ENCODE results near the gene TNFRSF12A. TPM values are rescaled to one million over a fixed set of nuclear protein-coding genes. Genes with fewer than 3 reads are reported as not detected.

TNFRSF12A gene
- total RNA-seq, 1 experiment from 2014 or later, result 307 TPM

DNA sequence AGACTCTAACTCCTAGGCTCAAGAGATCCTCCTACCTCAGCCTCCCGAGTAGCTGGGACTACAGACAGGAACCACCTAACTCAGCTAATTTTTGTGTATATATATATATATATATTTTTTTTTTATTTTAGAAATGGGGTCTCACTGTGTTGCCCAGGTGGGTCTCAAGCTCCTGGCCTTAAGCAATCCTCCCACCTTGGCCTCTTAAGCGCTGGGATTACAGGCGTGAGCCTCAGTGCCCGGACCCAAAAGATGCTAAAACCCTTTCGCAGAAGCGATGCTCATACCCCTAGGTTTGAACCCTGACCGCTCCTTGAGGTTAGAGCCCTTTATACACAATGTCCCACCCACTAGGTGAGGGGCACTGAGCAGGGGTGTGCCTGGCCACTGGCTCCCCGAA lies 9.7 kb upstream of the TNFRSF12A start:
- no peak for DNase-seq (ENCODE audit: low read depth)

DNA sequence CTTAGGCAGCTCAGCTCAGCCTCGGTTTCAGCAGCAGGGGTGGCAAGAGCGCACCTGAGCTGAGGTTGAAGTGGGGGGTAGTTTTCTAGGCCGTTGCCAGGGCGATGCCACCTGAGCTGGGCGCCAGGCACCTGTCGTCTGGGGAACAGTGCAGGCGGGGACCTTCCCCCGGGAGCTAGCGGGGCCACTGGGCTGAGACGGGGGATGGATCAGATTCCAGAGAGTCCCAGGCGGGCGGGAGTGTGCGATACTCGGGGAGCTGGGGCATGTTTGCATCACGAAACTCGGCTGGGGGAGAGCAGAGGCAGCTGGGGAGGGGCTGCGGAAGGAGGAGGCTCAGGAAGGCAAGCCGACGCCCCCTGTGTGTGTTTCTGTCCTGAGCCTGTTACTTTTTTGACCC lies 7.9 kb upstream of the TNFRSF12A start:
- no peak for DNase-seq (ENCODE audit: low read depth)

DNA sequence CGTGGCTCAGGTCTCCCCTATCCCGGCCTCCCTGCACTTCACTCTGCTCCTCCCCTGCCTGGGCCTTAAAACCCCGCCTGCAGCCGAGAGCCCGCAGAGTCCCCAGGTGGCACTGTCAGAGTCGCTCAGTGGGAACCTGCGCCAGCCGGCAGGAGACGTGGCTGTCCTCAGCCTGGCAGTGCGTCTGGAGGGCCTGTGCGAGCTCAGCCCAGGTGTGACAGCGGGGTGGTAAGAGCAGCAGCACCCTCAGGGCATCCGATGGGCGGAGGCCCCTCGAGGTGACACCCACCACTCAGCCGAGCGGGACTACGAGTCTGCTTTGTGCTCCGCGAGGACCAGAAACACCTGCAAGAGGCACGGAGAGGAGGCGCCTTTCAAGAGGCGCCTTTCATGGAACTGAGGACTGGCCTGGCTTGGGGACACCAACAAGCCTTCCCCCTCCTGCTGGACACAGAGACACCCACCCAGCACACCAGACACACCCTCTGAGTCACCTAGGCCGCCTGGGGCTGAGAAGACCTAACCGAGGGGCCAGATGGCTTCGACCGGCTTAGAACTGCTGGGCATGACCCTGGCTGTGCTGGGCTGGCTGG lies 7.2 kb upstream of the TNFRSF12A start, which contains the start of gene CLDN9:
TSS of gene CLDN9 (plus strand) at position 96 of the 593 bp plus-strand sequence. CDS start at position 536, 440 bp downstream.
- DNase-seq (ENCODE audit: low read depth), result peak; percentile 51

DNA sequence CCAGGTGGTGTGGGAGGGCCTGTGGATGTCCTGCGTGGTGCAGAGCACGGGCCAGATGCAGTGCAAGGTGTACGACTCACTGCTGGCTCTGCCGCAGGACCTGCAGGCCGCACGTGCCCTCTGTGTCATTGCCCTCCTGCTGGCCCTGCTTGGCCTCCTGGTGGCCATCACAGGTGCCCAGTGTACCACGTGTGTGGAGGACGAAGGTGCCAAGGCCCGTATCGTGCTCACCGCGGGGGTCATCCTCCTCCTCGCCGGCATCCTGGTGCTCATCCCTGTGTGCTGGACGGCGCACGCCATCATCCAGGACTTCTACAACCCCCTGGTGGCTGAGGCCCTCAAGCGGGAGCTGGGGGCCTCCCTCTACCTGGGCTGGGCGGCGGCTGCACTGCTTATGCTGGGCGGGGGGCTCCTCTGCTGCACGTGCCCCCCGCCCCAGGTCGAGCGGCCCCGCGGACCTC lies 6.6 kb upstream of the TNFRSF12A start:
- DNase-seq (ENCODE audit: low read depth), result no peak

DNA sequence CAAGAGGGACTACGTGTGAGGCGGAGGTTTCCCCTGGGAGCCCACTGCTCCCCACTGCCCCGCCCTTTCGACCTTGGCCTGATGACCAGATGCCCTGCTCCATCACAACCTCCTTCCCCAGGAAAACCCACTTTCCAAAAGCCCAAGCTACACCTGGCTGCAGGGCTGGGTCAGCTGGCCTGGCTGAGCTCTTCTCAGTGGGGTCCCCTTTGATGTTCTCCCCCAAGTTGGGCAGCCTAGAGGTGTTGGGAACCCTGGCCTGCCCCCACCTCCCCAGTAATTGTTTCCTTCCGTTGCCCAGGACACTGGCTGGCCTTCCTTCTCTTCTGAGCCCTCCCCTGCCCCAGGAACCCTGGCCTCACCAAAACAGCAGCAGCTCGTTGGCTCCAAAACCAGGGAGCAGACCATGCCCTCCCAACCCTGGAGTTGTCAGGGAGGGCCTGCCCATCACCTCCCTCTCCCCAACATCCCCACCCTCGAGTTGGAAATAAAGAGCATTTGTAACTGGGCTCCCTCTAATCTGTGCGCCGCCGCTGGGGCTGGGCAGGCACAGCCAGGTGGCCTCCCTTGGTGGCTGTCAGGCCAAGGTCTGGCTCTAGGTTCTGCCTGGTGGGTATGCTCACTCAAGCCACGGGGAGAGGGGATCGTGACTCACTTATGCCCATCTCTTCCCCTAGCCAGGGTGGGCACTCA lies 6.0 kb upstream of the TNFRSF12A start:
- DNase-seq (ENCODE audit: low read depth), result no peak

DNA sequence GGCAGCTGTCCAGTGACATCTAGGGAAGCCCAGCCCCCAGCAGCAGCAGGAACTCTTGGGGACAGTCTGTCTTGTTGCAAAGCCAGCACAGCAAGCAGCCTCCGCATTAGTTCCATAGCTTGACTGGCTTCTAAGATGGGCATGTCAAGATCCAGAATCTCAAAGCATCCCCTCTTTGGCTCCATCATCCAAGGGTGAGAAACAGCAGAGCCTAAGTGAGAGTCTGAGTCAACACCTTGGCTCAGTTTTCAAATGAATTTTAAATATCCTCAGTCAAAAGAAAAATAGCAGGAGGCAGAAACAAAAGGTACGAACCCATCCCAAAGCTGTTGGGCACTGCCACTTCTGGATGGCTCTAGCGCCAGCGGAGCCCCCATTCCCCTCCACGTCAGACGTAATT lies 5.2 kb upstream of the TNFRSF12A start:
- DNase-seq (ENCODE audit: low read depth), result no peak

DNA sequence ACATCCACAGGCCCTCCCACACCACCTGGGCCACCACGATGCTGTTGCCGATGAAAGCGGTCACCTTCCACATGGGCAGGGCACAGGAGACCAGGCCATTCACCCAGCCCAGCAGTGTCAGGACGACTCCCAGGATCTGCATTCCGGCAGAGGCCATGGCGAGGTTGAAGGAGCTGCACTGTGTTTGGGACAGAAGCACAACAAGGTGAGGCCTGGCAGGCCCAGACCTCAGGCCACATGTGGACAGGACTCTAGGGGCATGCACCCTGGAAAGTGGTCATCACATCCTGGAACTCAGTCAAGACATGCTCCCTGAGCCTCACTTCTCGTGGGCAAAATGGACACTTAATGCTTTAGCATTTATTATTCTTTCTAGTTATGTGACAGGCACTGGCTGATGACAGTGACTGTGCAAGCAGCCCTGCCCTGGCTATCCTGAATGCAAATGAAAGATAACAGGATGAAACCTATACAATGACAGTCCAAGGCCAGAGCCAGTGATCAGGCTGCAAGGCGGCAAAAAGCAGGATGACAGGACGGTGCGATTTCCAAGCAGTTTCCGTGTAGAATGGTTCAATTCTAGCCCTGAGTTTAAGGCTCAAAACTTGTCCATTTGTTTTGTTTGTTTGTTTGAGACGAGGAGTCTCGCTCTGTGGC lies 4.2 kb upstream of the TNFRSF12A start:
- no peak for DNase-seq (ENCODE audit: low read depth)

DNA sequence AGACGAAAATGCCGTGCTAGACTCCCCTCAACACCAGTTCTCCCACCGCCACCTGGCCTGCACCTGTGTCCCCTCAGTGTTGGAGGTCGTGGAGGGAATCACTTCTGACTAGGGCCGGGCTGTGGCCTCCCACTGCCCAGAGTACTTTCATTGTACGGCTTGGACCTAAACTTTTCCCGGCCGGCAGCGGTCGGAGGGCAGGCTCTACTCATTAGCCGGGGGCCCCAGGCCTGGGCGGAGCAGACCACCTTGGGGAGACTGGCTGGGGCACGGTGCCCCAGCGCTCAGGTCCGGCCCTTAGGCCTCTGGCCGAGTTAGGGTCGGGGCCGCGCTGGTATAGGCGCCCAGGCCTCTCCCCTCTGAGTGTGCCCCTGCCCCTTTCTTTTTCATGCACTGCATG lies 2.8 kb upstream of the TNFRSF12A start:
- DNase-seq (ENCODE audit: low read depth), result no peak

DNA sequence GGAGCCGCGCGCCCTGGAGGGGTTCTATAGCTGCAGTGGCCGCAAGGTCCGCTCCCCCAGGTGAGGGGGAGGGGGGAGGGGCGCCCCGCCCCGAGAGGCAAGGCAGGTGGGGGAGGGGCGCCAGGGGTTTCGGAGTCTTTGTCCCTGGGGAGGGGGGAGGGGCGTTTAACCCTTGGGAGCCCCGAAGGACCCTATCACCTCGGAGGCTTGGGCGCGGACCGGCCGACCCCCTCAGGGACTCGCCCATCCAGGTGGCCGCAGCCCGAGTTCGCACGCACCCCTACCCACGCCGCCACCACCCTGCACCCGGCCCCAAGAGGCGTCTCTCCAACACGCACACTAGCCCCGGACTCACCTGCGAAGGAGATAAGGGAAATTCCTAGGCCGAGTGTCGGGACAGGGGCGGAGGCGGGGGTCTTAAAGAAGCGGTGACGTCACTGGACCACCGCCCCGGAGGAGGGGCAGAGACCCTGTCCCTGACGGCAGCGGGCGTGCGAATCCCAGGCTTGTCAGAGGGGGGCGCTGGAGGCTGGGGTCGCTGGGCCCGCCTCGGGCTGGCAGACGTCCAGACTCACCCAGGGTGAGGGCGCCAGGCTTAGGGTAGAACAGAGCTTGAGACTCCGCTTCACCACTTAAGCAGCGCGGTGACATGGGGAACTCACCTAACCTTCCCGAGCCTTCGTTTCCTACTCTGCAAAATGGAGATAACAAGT lies 2.2 kb upstream of the TNFRSF12A start, which contains the start of gene CLDN6:
TSS of gene CLDN6 (minus strand) at position 390 of the 713 bp plus-strand sequence. CDS start 2,162 bp downstream, outside the sequence.
- DNase-seq (ENCODE audit: low read depth), result no peak

DNA sequence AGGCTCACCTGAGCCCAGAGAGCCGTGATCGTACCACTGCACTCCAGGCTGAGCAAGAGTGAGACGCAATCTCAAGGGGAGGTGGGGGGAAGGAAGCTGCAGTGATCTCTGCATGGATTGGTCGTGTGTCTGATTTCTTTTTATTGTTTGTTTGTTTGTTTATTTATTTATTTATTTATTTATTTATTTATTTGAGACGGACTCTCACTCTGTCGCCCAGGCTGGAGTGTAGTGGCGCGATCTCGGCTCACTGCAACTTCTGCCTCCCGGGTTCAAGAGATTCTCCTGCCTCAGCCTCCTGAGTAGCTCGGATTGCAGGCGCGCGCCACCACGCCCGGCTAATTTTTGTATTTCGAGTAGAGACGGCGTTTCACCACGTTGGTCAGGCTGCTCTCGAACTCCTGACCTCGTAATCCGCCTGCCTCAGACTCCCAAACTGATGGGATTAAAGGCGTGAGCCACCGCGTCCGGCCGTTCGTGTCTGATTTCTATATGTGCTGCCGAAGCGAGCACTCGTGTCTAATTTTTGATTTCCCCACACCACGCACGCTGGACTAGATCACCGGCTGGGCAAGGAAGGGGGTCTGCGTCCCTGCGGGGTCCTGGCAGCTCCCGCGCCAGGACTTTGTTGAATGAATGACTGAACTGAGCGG lies 448 bp upstream of the TNFRSF12A start:
- no peak for DNase-seq (ENCODE audit: low read depth)

DNA sequence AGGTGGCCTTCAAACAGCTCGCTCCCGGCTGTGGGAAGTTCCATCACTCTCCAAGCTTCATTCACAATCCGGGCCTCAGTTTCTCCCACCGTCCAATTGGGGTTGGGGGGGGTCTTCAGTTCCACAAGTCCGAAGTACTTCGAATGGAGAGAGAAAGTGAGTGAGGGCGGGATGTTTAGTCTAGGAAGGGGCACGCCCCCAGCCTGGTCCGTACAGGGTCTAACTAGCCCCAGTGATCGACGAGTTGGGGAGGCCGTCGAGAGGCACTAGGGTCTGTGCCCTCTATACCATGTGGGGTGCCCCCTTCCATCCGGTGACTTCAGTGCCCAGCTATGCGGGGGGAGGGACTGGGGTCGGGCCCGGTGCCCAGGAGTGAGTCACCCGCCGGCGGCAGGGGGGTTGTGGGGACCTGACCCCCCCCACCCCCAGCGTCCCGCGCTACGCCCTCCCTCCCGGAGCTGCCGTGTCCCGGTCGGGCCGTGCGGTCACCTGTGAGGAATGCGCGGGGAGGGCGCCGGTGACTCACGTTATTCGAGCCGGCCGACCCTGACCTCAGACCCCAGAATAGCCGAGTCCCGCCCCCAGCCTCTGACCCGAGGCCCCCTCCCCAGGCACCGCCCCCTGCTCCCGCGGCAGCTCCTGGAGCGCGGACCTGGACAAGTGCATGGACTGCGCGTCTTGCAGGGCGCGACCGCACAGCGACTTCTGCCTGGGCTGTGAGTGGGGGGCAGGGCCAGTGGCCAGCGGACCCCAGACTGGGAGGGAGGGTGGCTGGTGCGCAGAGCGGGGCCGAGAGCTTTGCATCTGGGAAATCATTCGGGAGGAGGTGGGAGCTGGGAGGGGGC lies 658 bp downstream of the TNFRSF12A start:
- DNase-seq (ENCODE audit: low read depth), result peak; percentile 96

DNA sequence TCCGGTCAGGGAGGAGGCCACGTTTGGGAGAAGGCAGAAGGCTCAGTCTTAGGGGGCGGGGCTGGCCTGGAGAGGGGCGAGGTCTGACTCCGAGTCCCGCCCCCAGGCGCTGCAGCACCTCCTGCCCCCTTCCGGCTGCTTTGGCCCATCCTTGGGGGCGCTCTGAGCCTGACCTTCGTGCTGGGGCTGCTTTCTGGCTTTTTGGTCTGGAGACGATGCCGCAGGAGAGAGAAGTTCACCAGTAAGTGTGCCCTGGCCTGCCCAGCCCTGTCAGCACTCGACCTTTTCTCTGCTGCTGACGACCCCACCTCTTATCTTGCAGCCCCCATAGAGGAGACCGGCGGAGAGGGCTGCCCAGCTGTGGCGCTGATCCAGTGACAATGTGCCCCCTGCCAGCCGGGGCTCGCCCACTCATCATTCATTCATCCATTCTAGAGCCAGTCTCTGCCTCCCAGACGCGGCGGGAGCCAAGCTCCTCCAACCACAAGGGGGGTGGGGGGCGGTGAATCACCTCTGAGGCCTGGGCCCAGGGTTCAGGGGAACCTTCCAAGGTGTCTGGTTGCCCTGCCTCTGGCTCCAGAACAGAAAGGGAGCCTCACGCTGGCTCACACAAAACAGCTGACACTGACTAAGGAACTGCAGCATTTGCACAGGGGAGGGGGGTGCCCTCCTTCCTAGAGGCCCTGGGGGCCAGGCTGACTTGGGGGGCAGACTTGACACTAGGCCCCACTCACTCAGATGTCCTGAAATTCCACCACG lies 1.5 kb downstream of the TNFRSF12A start:
- peak; percentile 98 for DNase-seq (ENCODE audit: low read depth)

DNA sequence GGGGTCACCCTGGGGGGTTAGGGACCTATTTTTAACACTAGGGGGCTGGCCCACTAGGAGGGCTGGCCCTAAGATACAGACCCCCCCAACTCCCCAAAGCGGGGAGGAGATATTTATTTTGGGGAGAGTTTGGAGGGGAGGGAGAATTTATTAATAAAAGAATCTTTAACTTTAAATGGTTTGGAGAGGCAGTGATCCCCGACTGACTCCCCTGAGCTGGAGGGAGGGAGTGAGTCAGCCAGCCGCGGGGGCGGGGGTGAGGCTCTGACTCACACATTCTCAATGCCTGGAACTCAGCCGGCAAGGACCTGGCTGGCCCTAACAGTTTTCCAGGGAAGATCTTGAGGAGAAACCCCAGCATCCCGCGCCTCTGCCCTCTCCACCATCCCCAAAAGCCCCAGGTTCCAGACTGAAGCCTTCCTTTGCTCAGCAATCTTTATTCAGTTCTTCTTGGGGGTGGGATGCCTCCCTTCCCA lies 2.1 kb downstream of the TNFRSF12A start:
- DNase-seq (ENCODE audit: low read depth), result peak; percentile 95

DNA sequence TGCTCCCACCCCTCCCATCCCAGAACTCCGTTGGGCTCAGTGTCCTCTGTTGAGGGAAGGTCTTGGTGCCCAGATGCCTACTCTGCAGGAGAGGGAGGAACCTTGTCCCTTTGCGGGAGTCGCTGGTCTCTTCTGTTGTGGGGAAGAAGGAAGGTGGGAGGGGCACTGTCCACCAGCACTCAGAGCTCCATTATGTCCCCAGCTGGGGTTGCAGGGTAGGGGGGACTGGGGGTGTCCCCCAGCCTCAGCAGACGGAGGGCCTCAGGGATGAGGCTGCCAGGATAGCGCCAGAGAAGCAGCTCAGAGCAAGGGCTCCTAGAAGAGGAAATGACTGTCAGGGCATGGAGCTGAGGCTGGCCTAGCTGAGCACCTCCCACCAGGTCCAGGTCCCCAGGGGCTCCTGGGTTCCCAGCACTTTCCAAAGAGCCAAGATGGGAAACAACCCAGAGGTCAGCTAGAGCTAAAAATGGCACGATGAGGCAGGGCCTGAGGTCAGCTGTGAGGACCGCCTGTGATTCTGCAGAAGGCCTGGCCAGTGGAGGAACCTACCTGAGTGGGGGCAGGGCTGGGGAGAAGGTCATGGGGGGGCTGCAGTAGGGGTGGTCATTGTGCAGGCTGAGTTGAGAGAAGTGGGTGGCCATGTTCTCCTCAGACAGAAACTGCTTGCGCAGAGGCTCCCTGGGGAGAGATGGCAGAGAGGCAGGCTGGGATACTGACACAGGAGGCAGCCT lies 2.7 kb downstream of the TNFRSF12A start:
- no peak for DNase-seq (ENCODE audit: low read depth)

DNA sequence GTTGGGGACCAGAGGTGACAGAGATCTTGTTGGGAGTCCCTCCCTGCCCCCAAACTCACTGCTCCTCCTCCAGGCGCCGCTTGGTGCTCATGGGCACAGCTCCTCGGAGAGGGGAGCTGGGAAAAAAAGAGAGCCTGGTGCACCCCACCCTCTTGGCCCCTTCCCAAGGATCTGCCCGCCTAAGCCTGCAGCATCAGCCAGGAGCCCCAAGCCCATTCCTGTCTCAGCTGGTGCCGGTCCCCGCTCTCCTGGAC lies 3.2 kb downstream of the TNFRSF12A start:
- peak; percentile 95 for DNase-seq (ENCODE audit: low read depth)

DNA sequence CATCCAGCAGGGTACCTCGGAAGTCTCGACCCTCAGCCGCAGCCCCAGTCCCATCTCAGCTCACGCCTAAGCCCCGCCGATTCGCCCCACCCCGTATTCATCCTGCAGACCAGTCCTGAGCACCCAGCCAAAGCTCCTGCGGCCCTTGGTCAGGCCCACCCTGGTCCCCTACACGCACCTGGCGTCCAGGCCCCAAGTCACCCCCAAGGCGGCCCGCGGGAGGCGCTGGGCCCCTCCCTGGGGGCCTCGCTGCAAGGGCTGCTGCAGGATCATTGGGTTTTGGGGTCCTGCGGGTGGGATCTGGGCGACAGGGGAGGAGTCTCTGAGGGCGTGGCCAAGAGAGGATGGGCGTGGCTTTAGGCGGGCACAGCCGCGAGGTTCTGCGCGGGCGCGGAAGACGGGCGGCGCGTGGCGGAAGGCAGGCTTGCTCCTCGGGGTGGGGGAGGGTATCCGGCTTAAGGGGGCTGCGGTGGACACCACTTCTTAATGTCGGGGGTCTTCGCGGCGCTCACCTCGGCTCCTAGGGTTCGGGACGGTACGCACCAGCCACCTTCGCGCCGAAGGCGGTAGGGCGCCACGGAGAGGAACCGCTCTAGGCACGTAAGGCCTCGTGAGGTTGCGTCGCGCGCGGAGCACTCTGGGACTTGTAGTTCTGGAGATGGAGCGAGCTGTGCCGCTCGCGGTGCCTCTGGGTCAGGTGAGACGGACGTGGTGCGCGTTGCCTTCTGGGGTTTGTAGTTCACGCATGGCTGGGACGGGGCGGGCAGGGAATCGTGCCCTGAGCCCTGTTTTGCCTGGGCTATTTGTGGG lies 3.7 kb downstream of the TNFRSF12A start, which contains the start of the genes HCFC1R1 and THOC6:
TSS of gene HCFC1R1 (minus strand) at position 274 of the 810 bp plus-strand sequence. CDS start at position 273, 1 bp downstream.
TSS of gene THOC6 (plus strand) at position 367 of the 810 bp plus-strand sequence. CDS start at position 659, 292 bp downstream.
- peak; percentile 99 for DNase-seq (ENCODE audit: low read depth)

DNA sequence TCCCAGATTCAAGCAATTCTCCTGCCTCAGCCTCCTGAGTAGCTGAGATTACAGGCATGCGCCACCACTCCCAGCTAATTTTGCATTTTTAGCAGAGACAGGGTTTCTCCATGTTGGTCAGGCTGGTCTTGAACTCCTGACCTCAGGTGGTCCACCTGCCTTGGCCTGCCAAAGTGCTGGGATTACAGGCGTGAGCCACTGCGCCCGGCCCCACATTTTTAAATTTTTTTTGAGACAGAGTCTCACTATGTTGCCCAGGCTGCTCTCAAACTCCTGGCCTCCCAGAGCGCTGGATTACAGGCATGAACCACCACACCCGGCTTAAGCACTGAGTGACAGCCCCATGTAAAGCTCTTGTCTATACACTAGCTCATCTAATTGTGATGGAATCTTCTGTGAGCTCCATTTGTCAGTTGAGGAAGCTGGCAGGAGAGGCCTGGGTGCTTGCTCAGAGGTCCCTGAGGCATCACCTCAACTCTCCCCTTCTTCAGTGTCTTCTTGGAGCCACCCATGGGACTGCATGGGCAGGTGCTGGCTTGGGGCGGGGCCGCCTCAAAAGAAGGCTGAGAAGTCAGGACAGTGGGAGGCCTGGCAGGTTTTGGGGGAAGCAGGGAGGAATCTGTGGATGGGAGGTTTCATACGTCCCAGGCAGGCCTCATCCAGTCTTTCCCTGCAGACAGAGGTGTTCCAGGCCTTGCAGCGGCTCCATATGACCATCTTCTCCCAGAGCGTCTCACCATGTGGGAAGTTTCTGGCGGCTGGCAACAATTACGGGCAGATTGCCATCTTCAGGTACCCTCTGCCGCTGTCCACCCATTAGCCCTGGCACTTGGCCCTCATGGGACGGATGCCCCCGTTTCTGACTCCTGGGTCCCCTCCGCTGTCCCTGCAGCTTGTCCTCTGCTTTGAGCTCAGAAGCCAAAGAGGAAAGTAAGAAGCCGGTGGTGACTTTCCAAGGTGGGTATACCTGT lies 5.1 kb downstream of the TNFRSF12A start:
- DNase-seq (ENCODE audit: low read depth), result no peak
